Trophoblast cell (in vitro differentiated cells and primary cell): ENCODE data around the gene ZNF277.

ENCODE experiments used
- DNase-seq, 2 donors: peaks; one replicate each; pipeline ENCODE4 v3.0.0-alpha.2; 2016
- H2AFZ ChIP-seq: 2 replicates; pipeline ENCODE4 v1.6.1; 2013; ENCODE audit warnings: low read length, moderate library complexity, mild to moderate bottlenecking; ENCODE audit not compliant: insufficient read depth, poor library complexity
- H2AK5ac ChIP-seq: 2 replicates; pipeline ENCODE4 v1.6.1; 2013; ENCODE audit warnings: mild to moderate bottlenecking, low read length
- H2BK120ac ChIP-seq: 2 replicates; pipeline ENCODE4 v1.6.1; 2013; ENCODE audit warnings: low read length, mild to moderate bottlenecking, moderate library complexity; ENCODE audit not compliant: insufficient read depth, poor library complexity
- H2BK12ac ChIP-seq: 2 replicates; pipeline ENCODE4 v1.6.1; 2013; ENCODE audit warnings: mild to moderate bottlenecking, low read length, moderate library complexity
- H2BK5ac ChIP-seq: 2 replicates; pipeline ENCODE4 v1.6.1; 2013; ENCODE audit warnings: low read length, low read depth, moderate library complexity, mild to moderate bottlenecking; ENCODE audit not compliant: poor library complexity
- H3K14ac ChIP-seq: 2 replicates; pipeline ENCODE4 v1.6.1; 2013; ENCODE audit warnings: mild to moderate bottlenecking, low read length
- H3K18ac ChIP-seq: 2 replicates; pipeline ENCODE4 v1.6.1; 2013; ENCODE audit warnings: mild to moderate bottlenecking, low read length
- H3K23ac ChIP-seq: 2 replicates; pipeline ENCODE4 v1.6.1; 2013; ENCODE audit warnings: low read length
- H3K27ac ChIP-seq: 2 replicates; pipeline ENCODE4 v1.5.1; 2013; ENCODE audit warnings: low read depth, mild to moderate bottlenecking, inconsistent platforms, low read length, moderate library complexity
- H3K27me3 ChIP-seq: 2 replicates; pipeline ENCODE4 v1.6.1; 2013; ENCODE audit warnings: inconsistent platforms, mild to moderate bottlenecking, low read length, moderate library complexity; ENCODE audit not compliant: insufficient read depth
- H3K36me3 ChIP-seq, 2 experiments: 1 replicate in 1 of 2; 2 replicates in 1 of 2; pipeline ENCODE4 v1.6.1; 2013; ENCODE audit warnings: low read length in 2 of 2, mild to moderate bottlenecking in 2 of 2, moderate library complexity in 1 of 2; ENCODE audit not compliant: insufficient read depth in 2 of 2, control insufficient read depth in 1 of 2
- H3K4ac ChIP-seq: 2 replicates; pipeline ENCODE4 v1.6.1; 2013; ENCODE audit warnings: low read depth, mild to moderate bottlenecking, low read length, moderate library complexity
- H3K4me1 ChIP-seq, 2 experiments: 1 replicate in 1 of 2; 2 replicates in 1 of 2; pipeline ENCODE4 v1.6.1; 2013; ENCODE audit warnings: low read length in 2 of 2, mild to moderate bottlenecking in 2 of 2, moderate library complexity in 1 of 2; ENCODE audit not compliant: insufficient read depth in 2 of 2, control insufficient read depth in 1 of 2
- H3K4me2 ChIP-seq: 2 replicates; pipeline ENCODE4 v1.6.1; 2013; ENCODE audit warnings: inconsistent platforms, mild to moderate bottlenecking, low read length, moderate library complexity
- H3K4me3 ChIP-seq: 2 replicates; pipeline ENCODE4 v1.5.1; 2013; ENCODE audit warnings: mild to moderate bottlenecking, low read depth, low read length, inconsistent platforms
- H3K79me1 ChIP-seq: one replicate; pipeline ENCODE4 v1.6.1; 2013; ENCODE audit warnings: low read length
- H3K79me2 ChIP-seq: 2 replicates; pipeline ENCODE4 v1.6.1; 2013; ENCODE audit warnings: low read length, mild to moderate bottlenecking; ENCODE audit not compliant: control insufficient read depth, insufficient read depth, poor library complexity
- H3K9ac ChIP-seq: 2 replicates; pipeline ENCODE4 v1.6.1; 2013; ENCODE audit warnings: mild to moderate bottlenecking, low read length
- H3K9me3 ChIP-seq: 2 replicates; pipeline ENCODE4 v1.6.1; 2013; ENCODE audit warnings: low read depth, mild to moderate bottlenecking, control low read depth, inconsistent platforms, low read length; ENCODE audit not compliant: insufficient read depth
- H4K12ac ChIP-seq: 2 replicates; pipeline ENCODE4 v1.6.1; 2013; ENCODE audit warnings: low read depth, mild to moderate bottlenecking, low read length, moderate library complexity
- H4K8ac ChIP-seq: 2 replicates; pipeline ENCODE4 v1.6.1; 2013; ENCODE audit warnings: low read depth, mild to moderate bottlenecking, low read length, moderate library complexity
- H4K91ac ChIP-seq: one replicate; pipeline ENCODE4 v1.6.1; 2013; ENCODE audit warnings: low read depth, mild to moderate bottlenecking, low read length, moderate library complexity
- WGBS: extraction: QIAGEN DNeasy Blood & Tissue Kit; methylation state at CpG from one replicate; pipeline ENCODE4 v1.1.7; 2013; ENCODE audit warnings: missing lambda C conversion rate; ENCODE audit not compliant: insufficient read length, insufficient coverage; ENCODE audit errors: extremely low coverage; 5-methylcytosine and 5-hydroxymethylcytosine counted together

ZNF277 gene

DNA sequence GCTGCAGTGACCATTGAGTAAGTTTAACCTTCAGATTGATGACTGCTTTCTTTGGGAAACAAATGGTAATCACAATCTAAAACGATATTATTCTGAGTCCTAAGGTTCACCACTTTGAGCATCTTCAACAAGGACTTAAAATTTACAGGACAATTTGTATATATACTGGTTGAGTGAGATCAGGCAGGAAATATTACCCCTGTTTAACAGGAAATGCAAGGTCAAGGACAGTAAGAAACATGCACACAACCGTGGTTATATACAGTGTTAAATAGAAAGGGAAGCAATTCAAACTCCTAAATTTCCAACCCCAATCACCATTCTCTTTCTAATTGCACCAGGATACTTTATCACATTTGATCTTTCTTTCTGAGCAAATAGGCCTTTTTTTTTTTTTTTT, 96.1 kb downstream of the ZNF277 start:
- H2BK120ac ChIP-seq = no peak overlapping the region
- no peak overlapping the region for H3K18ac ChIP-seq
- no peak overlapping the region for H3K9ac ChIP-seq
- H3K14ac ChIP-seq = no peak overlapping the region
- no peak overlapping the region for H4K8ac ChIP-seq
- no peak overlapping the region for H3K23ac ChIP-seq
- H3K27me3 ChIP-seq = no peaks in the 10 kb centered on the region
- no peaks in the 10 kb centered on the region for H3K9me3 ChIP-seq
- H2BK12ac ChIP-seq = no peak overlapping the region
- no peak overlapping the region for H2AK5ac ChIP-seq
- no peaks in the 10 kb centered on the region for H3K4me1 ChIP-seq
- H4K12ac ChIP-seq = no peak overlapping the region
- no peak overlapping the region for H2BK5ac ChIP-seq
- no peaks in the 10 kb centered on the region for H3K79me1 ChIP-seq
- no peak for DNase-seq
- H3K79me2 ChIP-seq = no peaks in the 10 kb centered on the region
- no peaks in the 10 kb centered on the region for H3K36me3 ChIP-seq
- no peak overlapping the region for H3K4me3 ChIP-seq
- no peak overlapping the region for H3K27ac ChIP-seq
- WGBS = no CpG with 5 or more reads among the region's 2 CpGs
- no peak overlapping the region for H3K4me2 ChIP-seq
- no peak overlapping the region for H4K91ac ChIP-seq
- H3K4ac ChIP-seq = no peak overlapping the region
- no peak overlapping the region for H2AFZ ChIP-seq

DNA sequence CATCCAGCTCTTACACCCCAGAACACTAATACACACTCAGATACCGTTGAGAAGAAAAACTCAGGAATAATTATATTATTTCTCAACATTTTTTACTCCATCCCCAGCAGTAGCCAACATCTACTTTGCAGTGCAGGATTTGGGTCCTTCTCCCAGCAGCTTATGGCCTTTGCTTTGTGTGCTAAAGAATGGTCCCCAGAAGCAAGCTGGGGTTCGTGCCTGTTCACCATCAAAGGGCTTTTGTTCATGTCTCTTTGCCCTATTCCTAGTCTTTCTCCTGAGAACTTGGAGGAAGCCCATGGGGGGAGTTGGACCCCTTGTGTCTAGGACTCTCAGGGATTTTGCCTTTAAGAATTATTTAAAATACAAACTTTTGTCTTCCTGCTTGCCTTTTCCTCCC, 100.4 kb downstream of the ZNF277 start:
- Histone ChIP-seq H3K4me1 (no peaks in the 10 kb centered on the region), H3K79me1 (no peaks in the 10 kb centered on the region)
- WGBS = no CpG with 5 or more reads among the region's 2 CpGs

DNA sequence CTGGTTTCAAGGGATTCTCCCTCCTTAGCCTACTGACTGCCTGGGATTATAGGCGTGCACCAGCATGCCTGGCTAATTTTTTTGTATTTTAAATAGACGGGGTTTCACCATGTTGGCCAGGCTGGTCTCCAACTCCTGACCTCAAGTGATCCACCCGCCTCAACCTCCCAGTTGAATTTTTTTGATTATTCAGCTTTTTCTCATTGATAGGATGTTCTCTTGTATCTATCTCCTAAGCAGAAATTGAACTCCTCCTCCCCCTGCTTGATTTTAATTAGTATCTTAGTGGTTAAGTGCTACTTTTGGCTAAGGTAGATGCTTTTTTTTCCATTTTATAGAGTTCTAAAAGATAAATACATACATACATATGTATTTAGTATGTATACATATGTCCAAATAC, 101.0 kb downstream of the ZNF277 start:
- Histone ChIP-seq H2AK5ac (no peak overlapping the region), H3K23ac (no peak overlapping the region), H4K12ac (no peak overlapping the region), H2BK5ac (no peak overlapping the region), H3K9me3 (no peaks in the 10 kb centered on the region), H3K14ac (no peak overlapping the region), H4K8ac (no peak overlapping the region), H2BK12ac (no peak overlapping the region), H3K4me2 (no peak overlapping the region), H3K18ac (no peak overlapping the region), H3K4me3 (no peak overlapping the region), H4K91ac (no peak overlapping the region), H3K36me3 (peaks cover 0 to 6% of the 10 kb centered on the region in 2 experiments), H3K79me1 (no peaks in the 10 kb centered on the region), H3K9ac (no peak overlapping the region), H2AFZ (no peak overlapping the region), H3K79me2 (no peaks in the 10 kb centered on the region), H2BK120ac (no peak overlapping the region), H3K4me1 (no peaks in the 10 kb centered on the region), H3K4ac (no peak overlapping the region), H3K27ac (no peak overlapping the region), H3K27me3 (no peaks in the 10 kb centered on the region)
- no peak for DNase-seq
- WGBS = no CpG with 5 or more reads among the region's 3 CpGs

More for the DNA sequence above, 100.4 kb downstream of the ZNF277 start:
- no peak overlapping the region for H2AFZ ChIP-seq
- H3K9ac ChIP-seq = no peak overlapping the region
- no peak overlapping the region for H3K23ac ChIP-seq
- H2AK5ac ChIP-seq = no peak overlapping the region
- no peak overlapping the region for H3K4me3 ChIP-seq
- no peak overlapping the region for H3K14ac ChIP-seq
- H4K8ac ChIP-seq = no peak overlapping the region
- no peak overlapping the region for H3K27ac ChIP-seq
- H3K36me3 ChIP-seq = peaks cover 0 to 6% of the 10 kb centered on the region in 2 experiments
- H3K9me3 ChIP-seq = no peaks in the 10 kb centered on the region
- H4K91ac ChIP-seq = no peak overlapping the region
- H4K12ac ChIP-seq = no peak overlapping the region
- H2BK120ac ChIP-seq = no peak overlapping the region
- no peaks in the 10 kb centered on the region for H3K27me3 ChIP-seq
- no peak overlapping the region for H3K18ac ChIP-seq
- no peak overlapping the region for H3K4ac ChIP-seq
- H3K79me2 ChIP-seq = no peaks in the 10 kb centered on the region
- DNase-seq = no peak
- no peak overlapping the region for H2BK5ac ChIP-seq
- H2BK12ac ChIP-seq = no peak overlapping the region
- H3K4me2 ChIP-seq = no peak overlapping the region

GRCh38 chr7:112308974-112309373, 102.5 kb downstream of the ZNF277 start:
- H3K4me1 ChIP-seq = no peaks in the 10 kb centered on the region

More at GRCh38 chr7:112308974-112309373, 102.5 kb downstream of the ZNF277 start:
- H3K9me3 ChIP-seq = no peaks in the 10 kb centered on the region
- no peaks in the 10 kb centered on the region for H3K27me3 ChIP-seq
- no peak for DNase-seq
- WGBS = no CpG with 5 or more reads among the region's 3 CpGs
- H2AFZ ChIP-seq = no peak overlapping the region
- no peak overlapping the region for H3K27ac ChIP-seq
- H3K9ac ChIP-seq = no peak overlapping the region
- H2BK5ac ChIP-seq = no peak overlapping the region
- H3K4ac ChIP-seq = no peak overlapping the region
- H2BK12ac ChIP-seq = no peak overlapping the region
- no peak overlapping the region for H3K14ac ChIP-seq
- no peak overlapping the region for H4K91ac ChIP-seq
- no peak overlapping the region for H4K8ac ChIP-seq
- no peak overlapping the region for H3K4me3 ChIP-seq
- no peak overlapping the region for H3K18ac ChIP-seq
- H2BK120ac ChIP-seq = no peak overlapping the region
- H3K79me2 ChIP-seq = no peaks in the 10 kb centered on the region
- H2AK5ac ChIP-seq = no peak overlapping the region
- no peak overlapping the region for H4K12ac ChIP-seq
- H3K23ac ChIP-seq = no peak overlapping the region
- no peaks in the 10 kb centered on the region for H3K79me1 ChIP-seq
- H3K36me3 ChIP-seq = peaks cover 0 to 6% of the 10 kb centered on the region in 2 experiments
- no peak overlapping the region for H3K4me2 ChIP-seq
